HG03280 (cell line): ENCODE measurements around the gene KIAA0232.
"Not testable (repeated sequence)": the region's sequence is repeated elsewhere in the genome, so short reads cannot be mapped to it uniquely, and the experiment has no call there.

Source experiments
- ATAC-seq: cut with Tn5 transposase; IDR thresholded peaks from one replicate; pipeline ENCODE4 v1.9.1; 2021; ENCODE audit warnings: mild to moderate bottlenecking, moderate library complexity; ENCODE audit not compliant: unreplicated experiment

The KIAA0232 gene

GRCh38 chr4:6755088-6755753 lies 27.3 kb upstream of the KIAA0232 start:
- no peak for ATAC-seq

GRCh38 chr4:6756345-6756744 lies 26.2 kb upstream of the KIAA0232 start:
- ATAC-seq: not testable (repeated sequence)

- ATAC-seq: no peak
These were observed 23.8 kb upstream of the KIAA0232 start for GRCh38 chr4:6758728-6759127.

- ATAC-seq: no peak
These were observed 21.7 kb upstream of the KIAA0232 start for GRCh38 chr4:6760865-6761264.

- no peak for ATAC-seq
These were observed 20.6 kb upstream of the KIAA0232 start for GRCh38 chr4:6761649-6762615.

GRCh38 chr4:6763330-6763851 lies 19.1 kb upstream of the KIAA0232 start:
- ATAC-seq: no peak

GRCh38 chr4:6764976-6765620 lies 17.4 kb upstream of the KIAA0232 start:
- ATAC-seq: no peak

GRCh38 chr4:6765703-6766102 lies 16.8 kb upstream of the KIAA0232 start:
- ATAC-seq: no peak

- no peak for ATAC-seq
These were observed 15.2 kb upstream of the KIAA0232 start for GRCh38 chr4:6767386-6767747.

GRCh38 chr4:6767748-6768538 lies 14.6 kb upstream of the KIAA0232 start:
- ATAC-seq: no peak

- no peak for ATAC-seq
These were observed 14.0 kb upstream of the KIAA0232 start for GRCh38 chr4:6768539-6768905.

- no peak for ATAC-seq
These were observed 13.1 kb upstream of the KIAA0232 start for GRCh38 chr4:6769233-6769988.

- ATAC-seq: no peak
These were observed 12.5 kb upstream of the KIAA0232 start for GRCh38 chr4:6769989-6770420.

GRCh38 chr4:6770581-6771228 lies 11.8 kb upstream of the KIAA0232 start:
- no peak for ATAC-seq

GRCh38 chr4:6771229-6771671 lies 11.3 kb upstream of the KIAA0232 start:
- ATAC-seq: no peak

- no peak for ATAC-seq
These were observed 10.2 kb upstream of the KIAA0232 start for GRCh38 chr4:6772223-6772928.

GRCh38 chr4:6773106-6773505 lies 9.4 kb upstream of the KIAA0232 start:
- ATAC-seq: no peak

- ATAC-seq: no peak
These were observed 8.6 kb upstream of the KIAA0232 start for GRCh38 chr4:6773616-6774540.
